DND-41 (cell line): Measurements from ENCODE around the gene LRP5.

ENCODE experiments used
- ATAC-seq: fragments of 200-7000 bp; cut with Tn5 transposase; 3 replicates; pipeline ENCODE4 v1.9.1; 2021; ENCODE audit warnings: low read depth; ENCODE audit not compliant: insufficient read depth
- DNase-seq: peaks from one replicate; pipeline ENCODE4 v3.0.0-alpha.2; 2020
- H2AFZ ChIP-seq: 2 replicates; pipeline ENCODE4 v1.6.0; 2012; ENCODE audit warnings: low read depth, low read length
- H3K27ac ChIP-seq: 2 replicates; pipeline ENCODE4 v1.5.1; 2012; ENCODE audit warnings: low read length, inconsistent platforms
- H3K27me3 ChIP-seq: fragments of 200-600 bp; sonication (generic); 2 replicates; pipeline ENCODE4 v1.6.0; 2012; ENCODE audit warnings: low read length, mild to moderate bottlenecking, inconsistent platforms; ENCODE audit not compliant: insufficient read depth, poor library complexity
- H3K36me3 ChIP-seq: 2 replicates; pipeline ENCODE4 v1.5.1; 2012; ENCODE audit warnings: low read length, inconsistent platforms; ENCODE audit not compliant: insufficient read depth
- H3K4me1 ChIP-seq: 2 replicates; pipeline ENCODE4 v1.5.1; 2012; ENCODE audit warnings: mild to moderate bottlenecking, low read length; ENCODE audit not compliant: insufficient read depth
- H3K4me2 ChIP-seq: 2 replicates; pipeline ENCODE4 v1.6.0; 2012; ENCODE audit warnings: mild to moderate bottlenecking, moderate library complexity, low read length, inconsistent platforms; ENCODE audit not compliant: insufficient read depth
- H3K4me3 ChIP-seq, 2 experiments: fragments of 200-600 bp in 1 of 2; shearing (Covaris generic) in 1 of 2; 2 replicates each; pipeline ENCODE4 v1.5.1; 2012 to 2016; ENCODE audit warnings: inconsistent platforms in 2 of 2, low read length in 2 of 2, mild to moderate bottlenecking in 2 of 2, low read depth in 1 of 2, moderate library complexity in 1 of 2
- H3K79me2 ChIP-seq: 2 replicates; pipeline ENCODE4 v1.6.0; 2012; ENCODE audit warnings: low read length, inconsistent platforms; ENCODE audit not compliant: insufficient read depth
- H3K9ac ChIP-seq: 2 replicates; pipeline ENCODE4 v1.6.0; 2012; ENCODE audit warnings: low read depth, mild to moderate bottlenecking, inconsistent platforms, low read length, moderate library complexity
- H3K9me3 ChIP-seq: 2 replicates; pipeline ENCODE4 v1.5.1; 2012; ENCODE audit warnings: low read length, moderate library complexity, mild to moderate bottlenecking, inconsistent platforms; ENCODE audit not compliant: insufficient read depth, severe bottlenecking
- H4K20me1 ChIP-seq: 2 replicates; pipeline ENCODE4 v1.6.0; 2012; ENCODE audit warnings: low read length; ENCODE audit not compliant: insufficient read depth
- EZH2 ChIP-seq: IDR thresholded peaks from 3 replicates; pipeline ENCODE4 v1.6.1; 2012; ENCODE audit warnings: borderline replicate concordance, low read depth, mild to moderate bottlenecking, moderate library complexity, low read length, inconsistent platforms; ENCODE audit not compliant: severe bottlenecking
- TF ChIP-seq, protein P1 (sequence below): IDR thresholded peaks from 2 replicates; pipeline ENCODE4 v1.5.1; 2012; ENCODE audit warnings: borderline replicate concordance, low read length, moderate library complexity, mild to moderate bottlenecking; ENCODE audit not compliant: poor library complexity, severe bottlenecking; ENCODE audit errors: extremely low read depth

LRP5 gene

DNA sequence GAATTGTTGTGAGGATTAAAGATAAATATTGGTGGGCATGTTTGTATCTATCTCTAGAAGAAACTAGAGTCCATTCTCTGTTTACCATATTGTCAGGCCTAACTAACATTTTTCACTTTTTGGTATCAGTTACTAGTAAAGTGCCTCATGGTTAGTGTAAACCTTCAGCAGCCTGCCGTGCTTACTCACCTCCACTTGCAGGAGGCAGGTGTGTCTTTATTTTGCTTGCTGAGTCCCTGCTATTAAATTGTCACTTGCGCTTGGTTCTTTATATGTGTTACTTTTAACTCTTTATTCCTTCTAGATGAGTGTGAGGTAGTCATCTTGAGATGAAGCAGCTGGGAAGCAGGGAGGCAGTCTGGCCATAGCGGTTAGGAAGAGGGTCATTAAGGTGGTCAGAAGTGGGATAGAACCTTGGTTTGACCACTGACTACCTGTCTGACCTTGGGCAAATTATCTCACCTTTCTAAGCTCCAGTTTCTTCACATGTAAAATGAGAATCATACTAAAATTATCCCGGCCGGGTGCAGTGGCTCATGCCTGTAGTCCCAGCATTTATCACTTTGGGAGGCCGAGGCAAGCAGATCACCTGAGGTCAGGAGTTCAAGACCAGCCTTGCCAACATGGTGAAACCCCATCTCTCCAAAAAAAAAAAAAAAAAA, 169.3 kb downstream of the LRP5 start:
- DNase-seq (no peak), ATAC-seq (no peak)
- no peak overlapping the region for H3K4me3 ChIP-seq
- no peaks in the 10 kb centered on the region for H3K4me1 ChIP-seq
- H3K4me2 ChIP-seq: no peak overlapping the region
- H3K79me2 ChIP-seq: peaks cover 99% of the 10 kb centered on the region
- TF ChIP-seq, protein P1, sequence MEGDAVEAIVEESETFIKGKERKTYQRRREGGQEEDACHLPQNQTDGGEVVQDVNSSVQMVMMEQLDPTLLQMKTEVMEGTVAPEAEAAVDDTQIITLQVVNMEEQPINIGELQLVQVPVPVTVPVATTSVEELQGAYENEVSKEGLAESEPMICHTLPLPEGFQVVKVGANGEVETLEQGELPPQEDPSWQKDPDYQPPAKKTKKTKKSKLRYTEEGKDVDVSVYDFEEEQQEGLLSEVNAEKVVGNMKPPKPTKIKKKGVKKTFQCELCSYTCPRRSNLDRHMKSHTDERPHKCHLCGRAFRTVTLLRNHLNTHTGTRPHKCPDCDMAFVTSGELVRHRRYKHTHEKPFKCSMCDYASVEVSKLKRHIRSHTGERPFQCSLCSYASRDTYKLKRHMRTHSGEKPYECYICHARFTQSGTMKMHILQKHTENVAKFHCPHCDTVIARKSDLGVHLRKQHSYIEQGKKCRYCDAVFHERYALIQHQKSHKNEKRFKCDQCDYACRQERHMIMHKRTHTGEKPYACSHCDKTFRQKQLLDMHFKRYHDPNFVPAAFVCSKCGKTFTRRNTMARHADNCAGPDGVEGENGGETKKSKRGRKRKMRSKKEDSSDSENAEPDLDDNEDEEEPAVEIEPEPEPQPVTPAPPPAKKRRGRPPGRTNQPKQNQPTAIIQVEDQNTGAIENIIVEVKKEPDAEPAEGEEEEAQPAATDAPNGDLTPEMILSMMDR: no peak
- TF ChIP-seq EZH2: no peak
- no peak overlapping the region for H2AFZ ChIP-seq
- H3K27me3 ChIP-seq: no peaks in the 10 kb centered on the region
- no peak overlapping the region for H3K9ac ChIP-seq
- no peaks in the 10 kb centered on the region for H3K9me3 ChIP-seq
- peaks cover 10% of the 10 kb centered on the region for H3K36me3 ChIP-seq
- no peak overlapping the region for H3K27ac ChIP-seq
- peaks cover 80% of the 10 kb centered on the region for H4K20me1 ChIP-seq

DNA sequence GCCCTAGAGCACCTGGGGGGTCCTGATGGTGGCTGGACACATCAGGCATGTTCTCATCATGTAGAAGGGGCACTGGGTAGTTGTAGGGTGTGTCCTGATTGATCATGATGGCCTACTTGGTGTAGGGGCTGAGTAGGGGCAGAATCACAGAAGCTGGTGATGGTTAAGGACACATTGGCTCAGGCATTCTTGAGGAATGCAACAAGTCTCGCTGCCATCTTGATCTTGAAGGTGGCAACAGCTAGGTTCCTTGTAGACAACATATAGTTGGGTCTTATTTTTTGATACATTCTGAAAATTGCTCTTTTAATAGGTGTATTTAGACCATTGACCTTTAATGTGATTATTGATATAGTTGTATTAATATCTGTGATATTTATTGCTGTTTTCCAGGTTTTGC, 176.2 kb downstream of the LRP5 start:
- H4K20me1 ChIP-seq: peaks cover 85% of the 10 kb centered on the region
- no peak overlapping the region for H3K27ac ChIP-seq
- no peak overlapping the region for H3K4me2 ChIP-seq
- DNase-seq (no peak), ATAC-seq (no peak)
- H3K4me1 ChIP-seq: no peaks in the 10 kb centered on the region
- peaks cover 99% of the 10 kb centered on the region for H3K79me2 ChIP-seq
- H3K9ac ChIP-seq: no peak overlapping the region
- H2AFZ ChIP-seq: no peak overlapping the region
- no peak for TF ChIP-seq EZH2
- TF ChIP-seq, protein P1: no peak
- no peak overlapping the region for H3K4me3 ChIP-seq
- no peaks in the 10 kb centered on the region for H3K9me3 ChIP-seq
- no peaks in the 10 kb centered on the region for H3K27me3 ChIP-seq
- H3K36me3 ChIP-seq: 0 out of 2 replicates have a peak, but pooled peaks cover 2% of the 10 kb centered on the region

DNA sequence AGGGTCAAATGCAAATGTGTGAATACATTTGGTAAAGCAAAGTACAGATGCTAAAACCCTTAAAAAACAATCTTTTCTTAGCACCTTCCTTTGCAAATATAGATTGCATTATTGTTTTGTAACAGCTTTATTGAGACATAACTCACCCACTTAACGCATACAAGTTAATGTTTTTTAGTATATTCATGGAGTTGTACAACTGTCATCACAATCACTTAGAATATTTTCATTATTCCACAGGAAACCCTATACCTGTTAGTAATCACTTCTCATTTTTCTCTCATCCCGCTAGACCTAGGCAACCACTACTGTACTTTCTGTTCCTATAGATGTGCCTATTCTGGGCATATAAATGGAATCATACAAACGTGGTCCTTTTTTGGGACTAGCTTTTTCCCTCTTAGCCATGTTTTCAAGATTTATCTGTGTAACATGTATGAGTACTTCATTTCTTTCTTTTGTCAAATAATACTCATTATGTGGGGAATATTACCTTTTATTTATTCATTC, 182.9 kb downstream of the LRP5 start:
- Histone ChIP-seq H3K4me2 (no peak overlapping the region), H3K9me3 (no peaks in the 10 kb centered on the region), H2AFZ (no peak overlapping the region), H3K4me3 (no peak overlapping the region), H4K20me1 (peaks cover 89% of the 10 kb centered on the region), H3K79me2 (peaks cover 98% of the 10 kb centered on the region), H3K27ac (no peak overlapping the region), H3K9ac (no peak overlapping the region), H3K36me3 (0 out of 2 replicates have a peak, but pooled peaks cover 2% of the 10 kb centered on the region), H3K4me1 (no peaks in the 10 kb centered on the region), H3K27me3 (no peaks in the 10 kb centered on the region)
- TF ChIP-seq EZH2: no peak
- TF ChIP-seq, protein P1: no peak
- DNase-seq (no peak), ATAC-seq (no peak)
